ENCODE data around the gene IGF2BP3.
A peak's percentile ranks its signal among the peaks of the same experiment; 100 is the strongest.

Gene IGF2BP3

DNA sequence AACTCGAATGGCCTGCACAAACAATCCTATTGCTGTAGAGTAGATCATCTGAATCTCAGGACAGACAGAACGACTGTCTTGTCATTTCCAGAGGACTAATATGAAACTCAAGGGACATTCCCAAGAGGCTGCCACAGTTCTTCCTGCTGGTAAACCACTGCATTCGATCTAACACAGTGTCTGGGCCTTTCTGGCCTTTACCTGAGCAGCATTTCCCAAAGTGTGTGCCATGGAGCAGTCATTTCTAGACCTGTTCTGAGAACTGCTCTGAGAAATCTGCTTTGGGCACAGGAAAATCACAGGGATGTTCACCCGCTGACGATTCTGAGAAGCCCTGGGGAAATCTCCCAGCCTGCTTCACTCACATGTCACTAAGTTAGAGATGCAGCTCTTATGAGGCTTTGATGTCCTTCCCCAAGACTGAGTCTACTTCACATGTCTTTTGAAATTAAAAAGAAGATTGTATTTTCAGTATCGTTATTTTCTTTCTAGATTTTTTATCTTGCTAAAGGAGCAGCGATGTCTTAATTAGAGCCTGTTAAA, 205.3 kb downstream of the IGF2BP3 start:
- no peak for DNase-seq (ENCODE audit: low read depth in 3 of 3)

- DNase-seq (ENCODE audit: low read depth in 3 of 3): peak; percentile 7 to 49 (median 18)
Observed at GRCh38 chr7:23261843-23262452, 208.3 kb downstream of the IGF2BP3 start.

GRCh38 chr7:23260371-23260770, 209.9 kb downstream of the IGF2BP3 start:
- no peak for DNase-seq (ENCODE audit: low read depth in 3 of 3)

All from stimulated activated CD4-positive, alpha-beta T cell treated with anti-CD3 and anti-CD28 coated beads, TNF-alpha, amount 100 ng/mL, for 24 hours (primary cell).